Measurements from ENCODE around the gene ZNF106. TPM values are rescaled to one million over a fixed set of nuclear protein-coding genes. Genes with fewer than 3 reads are reported as not detected.

ZNF106 gene
- total and polyA plus RNA-seq, 2 experiments from 2014 or later, result 30.1 to 44.5 TPM

DNA sequence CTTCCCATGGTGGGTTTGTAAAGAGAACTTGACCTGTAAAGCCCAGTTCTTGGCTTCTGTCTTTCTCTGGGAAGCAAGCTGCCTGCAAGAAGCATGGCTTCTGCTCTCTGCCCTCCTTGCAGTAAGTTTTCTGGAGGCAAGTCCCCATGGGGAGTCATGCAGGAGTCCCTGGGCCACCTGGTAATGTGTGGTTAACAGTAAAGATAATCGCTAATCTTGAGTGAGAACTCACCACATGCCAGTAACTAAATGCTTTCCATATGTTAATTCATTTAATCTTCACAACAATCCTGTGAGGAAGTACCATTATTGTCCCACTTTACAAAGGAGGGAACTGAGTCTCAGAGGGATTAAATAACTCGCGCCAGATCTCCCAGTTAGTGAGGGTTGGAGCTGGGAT is 127.5 kb downstream of the ZNF106 start:
- Histone ChIP-seq H2AFZ (no peak overlapping the region), H3K4me1 (ENCODE audit: insufficient read depth) (no peaks in the 10 kb centered on the region), H3K27me3 (no peaks in the 10 kb centered on the region), H3K4me2 (no peak overlapping the region), H4K20me1 (ENCODE audit: insufficient read depth, poor library complexity, severe bottlenecking) (no peaks in the 10 kb centered on the region), H3K9me3 (ENCODE audit: low read depth) (no peaks in the 10 kb centered on the region), H3K79me2 (no peaks in the 10 kb centered on the region), H3K9me2 (replicated peaks; ENCODE audit: insufficient read depth) (no peaks in the 10 kb centered on the region), H3K36me3 (replicated peaks; ENCODE audit: insufficient read depth, low read depth) (no peaks in the 10 kb centered on the region), H3K4me3 (no peak overlapping the region), H3K27ac (no peak overlapping the region)
- DNase-seq (ENCODE audit: low spot score), result no peak
- no peak for TF ChIP-seq EZH2 (IDR thresholded peaks at IDR 0.05; ENCODE audit: borderline replicate concordance)
- no peak for TF ChIP-seq CTCF (IDR thresholded peaks at IDR 0.05; ENCODE audit: poor library complexity)
- TF ChIP-seq EZH2phosphoT487 (IDR thresholded peaks at IDR 0.05; ENCODE audit: low read depth, severe bottlenecking, unreplicated experiment), result no peak
- 67% methylated on average over 3 of the region's 3 CpGs for WGBS (ENCODE audit: low lambda C conversion rate, missing lambda C conversion rate)

Small RNA genes lying within 50 kb of the gene (small RNA-seq; reads per million reads assigned to genes)
- gene RNU6-188P, result not detected

Other genes with a start within 250 kb of the ZNF106 start
- 11.2 and 13.6 TPM in 2 replicates for gene GANC, start 217.9 kb downstream of the ZNF106 start, total RNA-seq
- gene GANC, start 217.9 kb downstream of the ZNF106 start, polyA plus RNA-seq, result 9.1 and 12.5 TPM in 2 replicates
- 90.4 and 97.6 TPM in 2 replicates for gene TMEM87A, start 217.7 kb downstream of the ZNF106 start, total RNA-seq
- gene TMEM87A, start 217.7 kb downstream of the ZNF106 start, polyA plus RNA-seq, result 68.3 and 74.2 TPM in 2 replicates
- gene CAPN3, start 131.6 kb downstream of the ZNF106 start, total RNA-seq, result 15.6 and 21.1 TPM in 2 replicates
- gene CAPN3, start 131.6 kb downstream of the ZNF106 start, polyA plus RNA-seq, result 15.6 and 18.4 TPM in 2 replicates
- 103 and 123 TPM in 2 replicates for gene SNAP23, start 4.5 kb upstream of the ZNF106 start, total RNA-seq
- gene SNAP23, start 4.5 kb upstream of the ZNF106 start, polyA plus RNA-seq, result 82.7 and 85.7 TPM in 2 replicates
- gene LRRC57, start 57.7 kb upstream of the ZNF106 start, total RNA-seq, result 19.4 and 19.6 TPM in 2 replicates
- 13.7 and 14.1 TPM in 2 replicates for gene LRRC57, start 57.7 kb upstream of the ZNF106 start, polyA plus RNA-seq
- gene HAUS2, start 57.7 kb upstream of the ZNF106 start, total RNA-seq, result 20.2 and 36.8 TPM in 2 replicates
- gene HAUS2, start 57.7 kb upstream of the ZNF106 start, polyA plus RNA-seq, result 9.6 and 15.1 TPM in 2 replicates
- gene STARD9, start 84.5 kb upstream of the ZNF106 start, total RNA-seq, result 1.8 and 3.0 TPM in 2 replicates
- 0.50 and 2.3 TPM in 2 replicates for gene STARD9, start 84.5 kb upstream of the ZNF106 start, polyA plus RNA-seq
- 12.3 and 14.0 TPM in 2 replicates for gene CDAN1, start 246.0 kb upstream of the ZNF106 start, total RNA-seq
- gene CDAN1, start 246.0 kb upstream of the ZNF106 start, polyA plus RNA-seq, result 13.9 and 20.1 TPM in 2 replicates

Data from hepatocyte (in vitro differentiated cells).